GM23248 (cell line): ENCODE data around the gene CYP2U1.
"Not testable (repeated sequence)": the region's sequence is repeated elsewhere in the genome, so short reads cannot be mapped to it uniquely, and the experiment has no call there.

Source experiments
- EZH2 ChIP-seq: fragments of 200-600 bp; sonication (generic); IDR thresholded peaks from 2 replicates; pipeline ENCODE4 v1.6.1; 2018; ENCODE audit warnings: antibody characterized with exemption, mild to moderate bottlenecking; ENCODE audit not compliant: insufficient read depth, poor library complexity, severe bottlenecking
- EZH2phosphoT487 ChIP-seq: fragments of 200-600 bp; sonication (generic); IDR thresholded peaks from 2 replicates; pipeline ENCODE4 v1.6.1; 2018; ENCODE audit warnings: antibody characterized with exemption, moderate library complexity, mild to moderate bottlenecking, low read depth; ENCODE audit not compliant: insufficient read depth

DNA sequence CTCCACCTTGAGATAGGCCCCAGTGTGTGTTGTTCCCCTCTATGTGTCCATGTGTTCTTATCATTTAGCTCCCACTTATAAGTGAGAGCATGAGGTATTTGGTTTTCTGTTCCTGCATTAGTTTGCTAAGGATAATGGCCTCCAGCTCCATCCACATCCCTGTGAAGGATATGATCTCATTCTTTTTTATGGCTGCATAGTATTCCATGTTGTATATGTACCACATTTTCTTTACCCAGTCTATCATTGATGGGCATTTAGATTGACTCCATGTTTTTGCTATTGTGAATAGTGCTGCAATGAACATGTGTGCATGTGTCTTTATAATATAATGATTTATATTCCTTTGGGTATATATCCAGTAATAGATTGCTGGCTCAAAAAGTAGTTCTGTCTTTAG lies 36.2 kb downstream of the CYP2U1 start:
- not testable (repeated sequence) for TF ChIP-seq EZH2phosphoT487, EZH2
